OCI-LY3 (cell line): ENCODE measurements around the gene ITGA11.

Experiments
- H2AFZ ChIP-seq: fragments of 200-600, 300-600 bp; shearing (Covaris generic); 2 replicates; pipeline ENCODE4 v1.6.0; 2014; ENCODE audit warnings: antibody characterized with exemption, low read depth, low read length
- H3K27ac ChIP-seq: fragments of 200-600, 300-600 bp; sonication (generic); 2 replicates; pipeline ENCODE4 v1.5.1; 2014; ENCODE audit warnings: mild to moderate bottlenecking, low read length, moderate library complexity, mixed read lengths
- H3K27me3 ChIP-seq: fragments of 200-600, 300-600 bp; sonication (generic); 2 replicates; pipeline ENCODE4 v1.6.1; 2014; ENCODE audit warnings: low read depth, low read length, mixed read lengths
- H3K36me3 ChIP-seq: fragments of 200-600, 300-600 bp; sonication (generic); replicated peaks from 2 replicates; pipeline ENCODE3; 2014; ENCODE audit warnings: low read depth, low read length, mixed read lengths
- H3K4me1 ChIP-seq: fragments of 300-600, 200-600 bp; sonication (generic); 2 replicates; pipeline ENCODE4 v1.6.1; 2014; ENCODE audit warnings: low read length, mixed read lengths
- H3K4me2 ChIP-seq: fragments of 200-600, 300-600 bp; sonication (generic); 2 replicates; pipeline ENCODE4 v1.6.1; 2014; ENCODE audit warnings: low read length, mixed read lengths
- H3K4me3 ChIP-seq: fragments of 300-600, 200-600 bp; sonication (generic); 2 replicates; pipeline ENCODE4 v1.5.1; 2014; ENCODE audit warnings: antibody characterized with exemption, mild to moderate bottlenecking, low read length, moderate library complexity
- H3K79me2 ChIP-seq: fragments of 300-600, 200-600 bp; shearing (Covaris generic); 2 replicates; pipeline ENCODE4 v1.6.1; 2014; ENCODE audit warnings: mild to moderate bottlenecking, low read length, mixed read lengths
- H3K9ac ChIP-seq: fragments of 300-600, 200-600 bp; shearing (Covaris generic); 2 replicates; pipeline ENCODE4 v1.6.0; 2014; ENCODE audit warnings: mild to moderate bottlenecking, low read length, moderate library complexity
- H3K9me3 ChIP-seq: fragments of 200-600, 300-600 bp; shearing (Covaris generic); 2 replicates; pipeline ENCODE4 v1.6.1; 2014; ENCODE audit warnings: low read length, mixed read lengths; ENCODE audit not compliant: insufficient read depth
- H4K20me1 ChIP-seq: fragments of 200-600, 300-600 bp; sonication (generic); 2 replicates; pipeline ENCODE4 v1.6.1; 2016; ENCODE audit warnings: low read length, mixed read lengths; ENCODE audit not compliant: insufficient read depth
- EZH2phosphoT487 ChIP-seq: fragments of 200-600 bp; shearing (Covaris generic); IDR thresholded peaks from 2 replicates; pipeline ENCODE4 v1.6.1; 2018; ENCODE audit warnings: antibody characterized with exemption, mixed run types, low read depth
- TF ChIP-seq, protein P1 (sequence below): fragments of 200-600, 300-600 bp; sonication (generic); IDR thresholded peaks from 2 replicates; pipeline ENCODE4 v1.5.1; 2014; ENCODE audit warnings: antibody characterized with exemption, low read length, low read depth

ITGA11 gene

DNA sequence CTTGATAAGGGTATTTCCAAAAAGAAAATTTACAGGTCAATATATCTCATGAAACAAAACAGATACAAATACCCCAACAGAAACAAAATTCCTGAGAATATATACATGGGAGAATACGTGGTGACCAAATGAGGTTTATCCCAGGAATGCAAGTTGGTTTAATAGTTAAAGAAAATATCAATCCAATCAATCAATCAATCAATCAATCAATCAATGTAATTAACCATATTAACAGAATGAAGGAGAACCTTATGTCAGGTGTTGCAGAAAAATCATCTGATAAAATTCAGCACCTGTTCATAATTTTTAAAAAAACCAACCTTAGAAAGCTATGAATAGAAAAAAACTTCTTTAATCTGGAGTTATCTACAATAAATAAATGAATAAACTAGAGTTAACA is 35.9 kb downstream of the ITGA11 start:
- H3K9me3 ChIP-seq, result no peaks in the 10 kb centered on the region
- H3K27ac ChIP-seq, result no peak overlapping the region
- H3K4me1 ChIP-seq, result no peaks in the 10 kb centered on the region
- no peaks in the 10 kb centered on the region for H3K79me2 ChIP-seq
- no peak overlapping the region for H2AFZ ChIP-seq
- no peak overlapping the region for H3K4me3 ChIP-seq
- H3K36me3 ChIP-seq, result no peaks in the 10 kb centered on the region
- H3K9ac ChIP-seq, result no peak overlapping the region
- TF ChIP-seq EZH2phosphoT487, result no peak
- TF ChIP-seq, protein P1, sequence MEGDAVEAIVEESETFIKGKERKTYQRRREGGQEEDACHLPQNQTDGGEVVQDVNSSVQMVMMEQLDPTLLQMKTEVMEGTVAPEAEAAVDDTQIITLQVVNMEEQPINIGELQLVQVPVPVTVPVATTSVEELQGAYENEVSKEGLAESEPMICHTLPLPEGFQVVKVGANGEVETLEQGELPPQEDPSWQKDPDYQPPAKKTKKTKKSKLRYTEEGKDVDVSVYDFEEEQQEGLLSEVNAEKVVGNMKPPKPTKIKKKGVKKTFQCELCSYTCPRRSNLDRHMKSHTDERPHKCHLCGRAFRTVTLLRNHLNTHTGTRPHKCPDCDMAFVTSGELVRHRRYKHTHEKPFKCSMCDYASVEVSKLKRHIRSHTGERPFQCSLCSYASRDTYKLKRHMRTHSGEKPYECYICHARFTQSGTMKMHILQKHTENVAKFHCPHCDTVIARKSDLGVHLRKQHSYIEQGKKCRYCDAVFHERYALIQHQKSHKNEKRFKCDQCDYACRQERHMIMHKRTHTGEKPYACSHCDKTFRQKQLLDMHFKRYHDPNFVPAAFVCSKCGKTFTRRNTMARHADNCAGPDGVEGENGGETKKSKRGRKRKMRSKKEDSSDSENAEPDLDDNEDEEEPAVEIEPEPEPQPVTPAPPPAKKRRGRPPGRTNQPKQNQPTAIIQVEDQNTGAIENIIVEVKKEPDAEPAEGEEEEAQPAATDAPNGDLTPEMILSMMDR, result no peak
- no peaks in the 10 kb centered on the region for H4K20me1 ChIP-seq
- peaks cover 21% of the 10 kb centered on the region for H3K27me3 ChIP-seq
- H3K4me2 ChIP-seq, result no peak overlapping the region

DNA sequence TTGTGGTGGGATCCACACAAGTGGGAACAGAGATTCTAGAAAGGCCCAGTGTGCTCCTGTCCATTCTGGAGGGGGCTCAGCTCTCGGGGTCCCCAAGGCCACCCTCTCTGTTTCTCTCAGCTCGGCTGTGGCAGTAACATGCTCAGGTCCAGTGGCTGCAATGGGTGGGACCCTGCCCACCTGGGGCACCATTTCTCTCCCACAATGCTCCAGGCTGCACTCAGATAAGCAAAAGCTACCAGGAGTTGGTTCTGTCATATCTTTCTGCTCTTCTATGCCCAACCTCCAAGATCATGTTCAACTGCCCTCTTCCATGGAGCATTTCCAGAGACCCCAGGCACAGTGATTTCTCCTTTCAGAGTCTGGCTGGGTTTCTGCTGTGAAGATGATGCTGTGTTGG is 40.8 kb downstream of the ITGA11 start:
- H3K9me3 ChIP-seq, result no peaks in the 10 kb centered on the region
- H4K20me1 ChIP-seq, result no peaks in the 10 kb centered on the region
- peaks cover 45% of the 10 kb centered on the region for H3K27me3 ChIP-seq
- no peak overlapping the region for H3K27ac ChIP-seq
- no peak overlapping the region for H3K9ac ChIP-seq
- TF ChIP-seq, protein P1, result no peak
- TF ChIP-seq EZH2phosphoT487, result no peak
- no peak overlapping the region for H3K4me3 ChIP-seq
- no peak overlapping the region for H3K4me2 ChIP-seq
- H3K36me3 ChIP-seq, result no peaks in the 10 kb centered on the region
- H3K4me1 ChIP-seq, result no peaks in the 10 kb centered on the region
- H2AFZ ChIP-seq, result no peak overlapping the region
- no peaks in the 10 kb centered on the region for H3K79me2 ChIP-seq

DNA sequence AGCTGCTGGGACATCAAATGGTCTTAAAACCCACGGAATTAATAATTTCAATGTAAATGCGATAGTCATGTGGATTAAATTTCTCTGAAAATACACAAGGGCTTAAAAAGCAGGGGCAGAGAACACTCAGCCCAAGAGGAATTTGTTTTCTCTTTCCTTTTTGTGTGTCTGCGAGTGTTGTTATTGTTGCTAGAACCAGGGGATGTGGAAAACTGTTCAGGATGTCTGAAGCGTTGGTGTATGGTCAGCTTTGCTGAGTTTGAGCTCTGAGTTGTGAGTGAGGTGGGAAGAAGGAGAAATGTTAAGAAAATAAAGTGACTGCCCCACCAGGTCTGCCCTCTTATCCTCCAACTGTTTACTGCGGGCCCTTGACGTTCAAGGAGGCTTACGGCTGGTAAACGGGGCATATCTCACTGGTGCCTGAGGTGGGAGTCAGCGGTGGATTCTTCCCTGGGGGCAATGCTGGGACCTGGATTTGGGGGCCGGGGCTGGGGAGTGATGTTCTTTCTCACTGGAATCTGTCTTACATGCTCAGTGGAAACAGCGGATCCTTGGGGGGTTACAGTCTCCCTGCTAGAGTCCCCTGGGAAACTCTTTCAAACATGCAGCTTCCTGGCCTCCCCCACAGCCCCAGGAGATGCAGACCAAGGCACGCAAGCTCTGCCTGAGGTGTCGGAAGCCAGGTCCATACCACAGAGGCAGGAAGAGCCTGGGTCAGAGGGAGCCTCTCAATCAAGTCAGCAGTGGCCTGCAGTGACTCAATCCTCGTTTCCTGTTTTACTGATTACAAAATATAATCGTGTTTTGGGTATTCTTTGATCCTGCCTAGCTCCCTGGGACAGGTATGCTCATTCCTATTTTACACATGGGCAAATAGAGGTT is 41.8 kb downstream of the ITGA11 start:
- no peaks in the 10 kb centered on the region for H3K4me1 ChIP-seq
- no peak overlapping the region for H3K4me3 ChIP-seq
- H2AFZ ChIP-seq, result no peak overlapping the region
- H3K79me2 ChIP-seq, result no peaks in the 10 kb centered on the region
- H3K4me2 ChIP-seq, result no peak overlapping the region
- no peak overlapping the region for H3K9ac ChIP-seq
- H4K20me1 ChIP-seq, result no peaks in the 10 kb centered on the region
- peaks cover 45% of the 10 kb centered on the region for H3K27me3 ChIP-seq
- H3K36me3 ChIP-seq, result no peaks in the 10 kb centered on the region
- H3K27ac ChIP-seq, result no peak overlapping the region
- no peak for TF ChIP-seq EZH2phosphoT487
- TF ChIP-seq, protein P1, result no peak
- H3K9me3 ChIP-seq, result no peaks in the 10 kb centered on the region

DNA sequence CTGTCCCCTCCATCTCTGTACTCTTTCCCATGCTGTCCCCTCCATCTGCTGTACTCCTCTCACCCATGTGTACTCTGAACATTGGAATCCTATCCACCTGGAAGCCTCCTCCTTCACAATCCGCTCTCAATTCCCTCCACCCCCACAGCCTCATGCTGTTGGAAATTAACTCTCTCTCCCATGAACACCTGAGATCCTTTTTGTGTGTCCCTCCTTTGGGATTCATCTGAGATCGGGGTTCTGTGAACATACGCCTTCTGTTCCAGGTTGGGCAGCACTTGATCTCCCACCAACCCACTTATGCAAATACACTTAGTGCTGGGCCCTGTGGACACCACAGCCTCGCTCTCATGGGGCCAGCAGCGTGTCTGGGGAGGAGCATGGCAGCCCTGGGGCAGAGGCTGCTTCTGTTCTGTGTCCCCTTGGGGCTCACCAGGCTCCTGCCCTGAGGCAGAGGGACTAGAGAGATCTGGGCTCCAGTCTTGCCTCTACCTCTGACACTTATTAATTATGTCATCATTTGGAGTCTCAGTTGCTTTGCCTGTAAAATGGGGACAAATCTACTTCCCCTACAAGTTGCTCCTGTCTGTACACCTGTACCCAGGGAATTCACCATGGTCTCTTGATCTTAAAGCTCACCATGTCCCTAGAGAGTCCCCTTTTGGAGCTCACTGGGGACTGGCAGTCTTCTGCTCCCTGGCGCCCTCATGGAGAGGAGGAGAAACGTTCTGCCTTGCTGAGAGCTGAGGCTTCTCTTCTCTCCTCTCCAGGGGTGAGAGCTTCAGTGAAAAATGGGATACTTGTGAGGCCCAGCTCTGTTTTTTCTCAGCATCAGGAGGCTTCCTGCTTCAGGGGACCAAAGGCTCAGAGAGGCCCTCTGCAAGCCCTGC is 42.7 kb downstream of the ITGA11 start:
- Histone ChIP-seq H3K36me3 (no peaks in the 10 kb centered on the region), H3K27ac (no peak overlapping the region), H3K4me3 (no peak overlapping the region), H3K9me3 (no peaks in the 10 kb centered on the region), H3K9ac (no peak overlapping the region), H2AFZ (no peak overlapping the region), H4K20me1 (no peaks in the 10 kb centered on the region), H3K4me2 (no peak overlapping the region), H3K79me2 (no peaks in the 10 kb centered on the region), H3K4me1 (no peaks in the 10 kb centered on the region), H3K27me3 (peaks cover 45% of the 10 kb centered on the region)
- TF ChIP-seq EZH2phosphoT487, result no peak
- TF ChIP-seq, protein P1, result no peak
